ENCODE data around the gene SRP9.
"Not testable (repeated sequence)": the region's sequence is repeated elsewhere in the genome, so short reads cannot be mapped to it uniquely, and the experiment has no call there.

DNA sequence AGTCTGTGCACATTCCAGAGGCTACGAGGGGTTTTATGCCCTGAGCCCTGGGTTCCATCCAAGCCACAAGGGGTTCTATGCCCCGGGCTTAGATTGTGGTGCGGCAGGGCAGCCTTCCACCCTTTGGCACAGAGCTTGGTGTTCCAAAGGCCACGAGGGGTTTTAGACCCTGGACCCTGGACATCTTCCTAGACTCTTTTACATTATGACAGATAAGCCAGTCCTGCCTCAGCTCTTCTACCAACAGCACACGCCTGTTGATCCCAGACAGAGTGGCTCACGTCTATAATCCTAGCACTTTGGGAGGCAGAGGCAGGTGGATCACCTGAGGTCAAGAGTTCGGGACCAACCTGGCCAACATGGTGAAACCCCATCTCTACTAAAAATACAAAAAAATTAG is 23.5 kb downstream of the SRP9 start:
- TF ChIP-seq, protein P1, sequence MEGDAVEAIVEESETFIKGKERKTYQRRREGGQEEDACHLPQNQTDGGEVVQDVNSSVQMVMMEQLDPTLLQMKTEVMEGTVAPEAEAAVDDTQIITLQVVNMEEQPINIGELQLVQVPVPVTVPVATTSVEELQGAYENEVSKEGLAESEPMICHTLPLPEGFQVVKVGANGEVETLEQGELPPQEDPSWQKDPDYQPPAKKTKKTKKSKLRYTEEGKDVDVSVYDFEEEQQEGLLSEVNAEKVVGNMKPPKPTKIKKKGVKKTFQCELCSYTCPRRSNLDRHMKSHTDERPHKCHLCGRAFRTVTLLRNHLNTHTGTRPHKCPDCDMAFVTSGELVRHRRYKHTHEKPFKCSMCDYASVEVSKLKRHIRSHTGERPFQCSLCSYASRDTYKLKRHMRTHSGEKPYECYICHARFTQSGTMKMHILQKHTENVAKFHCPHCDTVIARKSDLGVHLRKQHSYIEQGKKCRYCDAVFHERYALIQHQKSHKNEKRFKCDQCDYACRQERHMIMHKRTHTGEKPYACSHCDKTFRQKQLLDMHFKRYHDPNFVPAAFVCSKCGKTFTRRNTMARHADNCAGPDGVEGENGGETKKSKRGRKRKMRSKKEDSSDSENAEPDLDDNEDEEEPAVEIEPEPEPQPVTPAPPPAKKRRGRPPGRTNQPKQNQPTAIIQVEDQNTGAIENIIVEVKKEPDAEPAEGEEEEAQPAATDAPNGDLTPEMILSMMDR (optimal IDR thresholded peaks at IDR 0.05 in 1 of 3, IDR thresholded peaks at IDR 0.05 in 1 of 3, conservative IDR thresholded peaks at IDR 0.05 in 1 of 3; ENCODE audit: extremely low read depth in 1 of 3, insufficient read depth in 2 of 3, low read length in 3 of 3): not testable (repeated sequence)
- not testable (repeated sequence) for TF ChIP-seq EZH2 (IDR thresholded peaks at IDR 0.05; ENCODE audit: low read length)
